NOMO-1 treated with DMSO at 0.1 percent for 48 hours (cell line): Measurements from ENCODE around the gene MN1.

Experiments
- DNase-seq: peaks from one replicate; lab custom pipeline; 2025; ENCODE audit not compliant: unreplicated experiment; lab: John Stamatoyannopoulos, UW

Gene MN1

GRCh38 chr22:27765706-27766291, 35.8 kb downstream of the MN1 start:
- no peak for DNase-seq

- no peak for DNase-seq
Observed at GRCh38 chr22:27764722-27765236, 36.8 kb downstream of the MN1 start.

- no peak for DNase-seq
Observed at GRCh38 chr22:27761665-27762064, 39.9 kb downstream of the MN1 start.

- DNase-seq = no peak
Observed at GRCh38 chr22:27761000-27761399, 40.6 kb downstream of the MN1 start.

- DNase-seq = no peak
Observed at GRCh38 chr22:27760474-27760873, 41.1 kb downstream of the MN1 start.

- DNase-seq = no peak
Observed at GRCh38 chr22:27757928-27758525, 43.5 kb downstream of the MN1 start.

- DNase-seq = no peak
Observed at GRCh38 chr22:27756212-27756660, 45.3 kb downstream of the MN1 start.

GRCh38 chr22:27755521-27756211, 45.9 kb downstream of the MN1 start:
- no peak for DNase-seq

- DNase-seq = no peak
Observed at GRCh38 chr22:27754888-27755480, 46.6 kb downstream of the MN1 start.

GRCh38 chr22:27754247-27754887, 47.2 kb downstream of the MN1 start:
- no peak for DNase-seq

- no peak for DNase-seq
Observed at GRCh38 chr22:27752771-27753170, 48.8 kb downstream of the MN1 start.

GRCh38 chr22:27752141-27752540, 49.4 kb downstream of the MN1 start:
- no peak for DNase-seq

GRCh38 chr22:27751277-27752070, 50.1 kb downstream of the MN1 start:
- no peak for DNase-seq

- DNase-seq = no peak
Observed at GRCh38 chr22:27750584-27751265, 50.8 kb downstream of the MN1 start.

GRCh38 chr22:27749597-27750225, 51.8 kb downstream of the MN1 start:
- DNase-seq = no peak

- peak; percentile 41 for DNase-seq
Observed at GRCh38 chr22:27748751-27749191, 52.8 kb downstream of the MN1 start.

GRCh38 chr22:27748349-27748748, 53.2 kb downstream of the MN1 start:
- DNase-seq = no peak

- DNase-seq = no peak
Observed at GRCh38 chr22:27747396-27748221, 53.9 kb downstream of the MN1 start.

GRCh38 chr22:27746918-27747317, 54.6 kb downstream of the MN1 start:
- no peak for DNase-seq
